ENCODE data around the gene ZNF792.
"Not testable (repeated sequence)": the region's sequence is repeated elsewhere in the genome, so short reads cannot be mapped to it uniquely, and the experiment has no call there.

The ZNF792 gene

GRCh38 chr19:34972163-34972705 lies 8.2 kb upstream of the ZNF792 start:
- in situ Hi-C loops (cut with MboI; ENCODE audit: low sequenced_read_pairs): no loop called here

GRCh38 chr19:34970185-34970780 lies 6.3 kb upstream of the ZNF792 start:
- in situ Hi-C loops (cut with MboI; ENCODE audit: low sequenced_read_pairs): not testable (repeated sequence)

GRCh38 chr19:34969721-34970120 lies 5.7 kb upstream of the ZNF792 start:
- in situ Hi-C loops (cut with MboI; ENCODE audit: low sequenced_read_pairs): no loop called here

GRCh38 chr19:34967551-34967950 lies 3.5 kb upstream of the ZNF792 start:
- in situ Hi-C loops (cut with MboI; ENCODE audit: low sequenced_read_pairs): no loop called here

- in situ Hi-C loops (cut with MboI; ENCODE audit: low sequenced_read_pairs): not testable (repeated sequence)
These were observed 1.5 kb upstream of the ZNF792 start for GRCh38 chr19:34965505-34965904.

GRCh38 chr19:34964598-34964997 lies 569 bp upstream of the ZNF792 start:
- in situ Hi-C loops (cut with MboI; ENCODE audit: low sequenced_read_pairs): no loop called here

- in situ Hi-C loops (cut with MboI; ENCODE audit: low sequenced_read_pairs): no loop called here
These were observed 1.1 kb downstream of the ZNF792 start for GRCh38 chr19:34962687-34963572.

GRCh38 chr19:34961775-34962686 lies 2.0 kb downstream of the ZNF792 start:
- in situ Hi-C loops (cut with MboI; ENCODE audit: low sequenced_read_pairs): no loop called here

GRCh38 chr19:34960940-34961679 lies 2.9 kb downstream of the ZNF792 start:
- in situ Hi-C loops (cut with MboI; ENCODE audit: low sequenced_read_pairs): no loop called here

- in situ Hi-C loops (cut with MboI; ENCODE audit: low sequenced_read_pairs): no loop called here
These were observed 3.8 kb downstream of the ZNF792 start for GRCh38 chr19:34960103-34960805.

- in situ Hi-C loops (cut with MboI; ENCODE audit: low sequenced_read_pairs): no loop called here
These were observed 5.0 kb downstream of the ZNF792 start for GRCh38 chr19:34959021-34959420.

GRCh38 chr19:34957830-34958751 lies 5.9 kb downstream of the ZNF792 start:
- in situ Hi-C loops (cut with MboI; ENCODE audit: low sequenced_read_pairs): no loop called here

- in situ Hi-C loops (cut with MboI; ENCODE audit: low sequenced_read_pairs): no loop called here
These were observed 10.9 kb downstream of the ZNF792 start for GRCh38 chr19:34953092-34953491.

GRCh38 chr19:34943861-34944573 lies 20.0 kb downstream of the ZNF792 start:
- in situ Hi-C loops (cut with MboI; ENCODE audit: low sequenced_read_pairs): no loop called here

GRCh38 chr19:34938886-34939285 lies 25.1 kb downstream of the ZNF792 start:
- in situ Hi-C loops (cut with MboI; ENCODE audit: low sequenced_read_pairs): no loop called here

- in situ Hi-C loops (cut with MboI; ENCODE audit: low sequenced_read_pairs): no loop called here
These were observed 27.8 kb downstream of the ZNF792 start for GRCh38 chr19:34936184-34936583.

- in situ Hi-C loops (cut with MboI; ENCODE audit: low sequenced_read_pairs): no loop called here
These were observed 31.5 kb downstream of the ZNF792 start for GRCh38 chr19:34932494-34932893.
